ENCODE measurements around the gene APOBEC2. TPM values are rescaled to one million over a fixed set of nuclear protein-coding genes. Genes with fewer than 3 reads are reported as not detected.

The APOBEC2 gene
- total RNA-seq, 6 experiments from 2014 or later = not detected

- Mint-ChIP-seq H3K27me3 (ENCODE audit: insufficient read depth) (peaks cover 2% of the 10 kb centered on the region; the same call in 1 of the 2 replicates), H3K27ac (no peak overlapping the region; the same call in 1 of the 2 replicates)
- DNase-seq = no peak
These were observed 26.1 kb downstream of the APOBEC2 start for GRCh38 chr6:41079080-41079479.

DNA sequence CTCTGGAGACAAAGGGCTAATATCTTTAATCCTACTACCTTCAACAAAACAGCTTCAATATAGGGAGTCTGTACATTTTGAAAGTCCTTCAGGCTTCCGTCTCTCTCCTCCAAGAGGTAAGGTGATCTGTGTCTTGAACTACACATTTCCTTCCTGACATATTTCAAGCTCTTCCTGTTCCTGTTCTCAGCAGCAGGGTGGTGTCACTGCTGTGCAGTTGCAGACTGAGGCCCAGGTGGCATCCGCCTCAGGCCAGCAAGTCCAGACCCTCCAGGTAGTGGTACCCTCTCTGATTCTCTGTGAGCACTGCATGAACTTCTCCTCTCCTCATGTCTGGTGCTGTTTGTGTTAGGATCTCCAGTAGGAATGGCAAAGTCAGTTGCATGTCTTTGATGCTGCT, 27.6 kb downstream of the APOBEC2 start:
- peaks cover 26% of the 10 kb centered on the region for H3K4me1 Mint-ChIP-seq (ENCODE audit: low read depth)

More at GRCh38 chr6:41079080-41079479, 26.1 kb downstream of the APOBEC2 start:
- H3K36me3 Mint-ChIP-seq (ENCODE audit: low read depth) = peaks cover 32% of the 10 kb centered on the region
- TF ChIP-seq, protein P1, sequence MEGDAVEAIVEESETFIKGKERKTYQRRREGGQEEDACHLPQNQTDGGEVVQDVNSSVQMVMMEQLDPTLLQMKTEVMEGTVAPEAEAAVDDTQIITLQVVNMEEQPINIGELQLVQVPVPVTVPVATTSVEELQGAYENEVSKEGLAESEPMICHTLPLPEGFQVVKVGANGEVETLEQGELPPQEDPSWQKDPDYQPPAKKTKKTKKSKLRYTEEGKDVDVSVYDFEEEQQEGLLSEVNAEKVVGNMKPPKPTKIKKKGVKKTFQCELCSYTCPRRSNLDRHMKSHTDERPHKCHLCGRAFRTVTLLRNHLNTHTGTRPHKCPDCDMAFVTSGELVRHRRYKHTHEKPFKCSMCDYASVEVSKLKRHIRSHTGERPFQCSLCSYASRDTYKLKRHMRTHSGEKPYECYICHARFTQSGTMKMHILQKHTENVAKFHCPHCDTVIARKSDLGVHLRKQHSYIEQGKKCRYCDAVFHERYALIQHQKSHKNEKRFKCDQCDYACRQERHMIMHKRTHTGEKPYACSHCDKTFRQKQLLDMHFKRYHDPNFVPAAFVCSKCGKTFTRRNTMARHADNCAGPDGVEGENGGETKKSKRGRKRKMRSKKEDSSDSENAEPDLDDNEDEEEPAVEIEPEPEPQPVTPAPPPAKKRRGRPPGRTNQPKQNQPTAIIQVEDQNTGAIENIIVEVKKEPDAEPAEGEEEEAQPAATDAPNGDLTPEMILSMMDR (IDR thresholded peaks at IDR 0.05) = no peak
- no peaks in the 10 kb centered on the region for H3K9me3 Mint-ChIP-seq
- no peak overlapping the region for H3K4me3 Mint-ChIP-seq
- peaks cover 41% of the 10 kb centered on the region for H3K4me1 Mint-ChIP-seq (ENCODE audit: low read depth)

GRCh38 chr6:41083072-41083471, 30.1 kb downstream of the APOBEC2 start:
- 0 out of 2 replicates have a peak, but pooled peaks cover 2% of the 10 kb centered on the region for H3K4me1 Mint-ChIP-seq (ENCODE audit: low read depth)
- H3K4me3 Mint-ChIP-seq = no peak overlapping the region
- H3K9me3 Mint-ChIP-seq = no peaks in the 10 kb centered on the region
- H3K27ac Mint-ChIP-seq = no peak overlapping the region
- TF ChIP-seq, protein P1 (IDR thresholded peaks at IDR 0.05) = no peak
- peaks cover 2% of the 10 kb centered on the region; the same call in 1 of the 2 replicates for H3K27me3 Mint-ChIP-seq (ENCODE audit: insufficient read depth)
- H3K36me3 Mint-ChIP-seq (ENCODE audit: low read depth) = peaks cover 35% of the 10 kb centered on the region
- no peak for DNase-seq

More for the DNA sequence above, 27.6 kb downstream of the APOBEC2 start:
- Mint-ChIP-seq H3K27ac (peak overlapping the region; percentile 6; the same call in 1 of the 2 replicates), H3K36me3 (ENCODE audit: low read depth) (peaks cover 36% of the 10 kb centered on the region), H3K4me3 (no peak overlapping the region), H3K27me3 (ENCODE audit: insufficient read depth) (peaks cover 2% of the 10 kb centered on the region; the same call in 1 of the 2 replicates), H3K9me3 (no peaks in the 10 kb centered on the region)
- no peak for DNase-seq
- TF ChIP-seq, protein P1 (IDR thresholded peaks at IDR 0.05) = no peak

GRCh38 chr6:41085182-41085581, 32.2 kb downstream of the APOBEC2 start:
- H3K36me3 Mint-ChIP-seq (ENCODE audit: low read depth) = peaks cover 28% of the 10 kb centered on the region

GRCh38 chr6:41088451-41088850, 35.4 kb downstream of the APOBEC2 start:
- TF ChIP-seq, protein P1 (IDR thresholded peaks at IDR 0.05) = no peak
- Mint-ChIP-seq H3K4me3 (no peak overlapping the region), H3K27me3 (ENCODE audit: insufficient read depth) (no peaks in the 10 kb centered on the region), H3K4me1 (ENCODE audit: low read depth) (no peaks in the 10 kb centered on the region), H3K36me3 (ENCODE audit: low read depth) (peaks cover 21% of the 10 kb centered on the region), H3K9me3 (no peaks in the 10 kb centered on the region), H3K27ac (no peak overlapping the region)
- no peak for DNase-seq

More at GRCh38 chr6:41085182-41085581, 32.2 kb downstream of the APOBEC2 start:
- Mint-ChIP-seq H3K4me3 (no peak overlapping the region), H3K27ac (no peak overlapping the region), H3K27me3 (ENCODE audit: insufficient read depth) (peaks cover 2% of the 10 kb centered on the region; the same call in 1 of the 2 replicates), H3K9me3 (no peaks in the 10 kb centered on the region), H3K4me1 (ENCODE audit: low read depth) (no peaks in the 10 kb centered on the region)
- DNase-seq = no peak
- TF ChIP-seq, protein P1 (IDR thresholded peaks at IDR 0.05) = no peak

Data from HFFc6 (cell line).